ENCODE measurements around the gene E2F8. TPM values are rescaled to one million over a fixed set of nuclear protein-coding genes. Genes with fewer than 3 reads are reported as not detected.

The E2F8 gene
- polyA plus RNA-seq, 1 donor from 2014 or later, result 0.07 TPM

DNA sequence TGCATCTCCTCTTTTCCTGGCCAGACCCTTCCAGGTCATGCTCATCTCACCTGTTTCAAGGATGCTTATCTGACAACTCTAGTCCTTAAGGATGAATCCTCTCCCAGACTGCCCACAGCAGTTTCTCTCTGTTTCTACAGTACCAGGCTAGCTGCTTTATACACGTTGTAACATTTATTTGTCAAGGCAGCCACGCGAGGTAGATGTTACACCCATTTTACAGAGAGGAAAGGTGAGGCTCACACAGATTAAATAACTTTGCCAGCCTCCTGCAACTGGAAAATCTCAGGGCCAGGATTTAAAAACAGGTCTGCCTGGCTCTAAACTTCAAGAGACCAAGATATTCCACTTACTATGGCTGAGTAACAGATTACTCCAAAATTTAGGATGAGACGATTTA, 45.7 kb upstream of the E2F8 start:
- Histone ChIP-seq H3K27me3 (ENCODE audit: insufficient read depth, low read depth, low read length) (no peaks in the 10 kb centered on the region), H3K36me3 (ENCODE audit: insufficient read depth, low read length) (no peaks in the 10 kb centered on the region), H3F3A (ENCODE audit: insufficient read depth, low read length, poor library complexity, severe bottlenecking) (no peaks in the 10 kb centered on the region), H3K9ac (ENCODE audit: low read length) (no peak overlapping the region), H3K4me2 (ENCODE audit: low read length) (no peak overlapping the region), H3K27ac (ENCODE audit: low read length) (no peak overlapping the region), H4K20me1 (ENCODE audit: insufficient read depth) (no peaks in the 10 kb centered on the region), H3K9me2 (ENCODE audit: insufficient read depth, low read length) (no peaks in the 10 kb centered on the region), H3K4me3 (ENCODE audit: low read length) (no peak overlapping the region), H3K79me2 (replicated peaks; ENCODE audit: insufficient read depth, low read length) (no peaks in the 10 kb centered on the region), H2AFZ (ENCODE audit: low read depth, low read length) (no peak overlapping the region), H3K9me3 (ENCODE audit: low read length) (no peaks in the 10 kb centered on the region)
- TF ChIP-seq TAF1 (IDR thresholded peaks at IDR 0.05; ENCODE audit: low read depth) (no peak), EP300 (conservative IDR thresholded peaks at IDR 0.05; ENCODE audit: poor library complexity, severe bottlenecking) (no peak), EZH2 (IDR thresholded peaks at IDR 0.05; ENCODE audit: borderline replicate concordance, insufficient read depth, low read length, poor library complexity, severe bottlenecking) (no peak), POLR2AphosphoS5 (IDR thresholded peaks at IDR 0.05) (no peak)

DNA sequence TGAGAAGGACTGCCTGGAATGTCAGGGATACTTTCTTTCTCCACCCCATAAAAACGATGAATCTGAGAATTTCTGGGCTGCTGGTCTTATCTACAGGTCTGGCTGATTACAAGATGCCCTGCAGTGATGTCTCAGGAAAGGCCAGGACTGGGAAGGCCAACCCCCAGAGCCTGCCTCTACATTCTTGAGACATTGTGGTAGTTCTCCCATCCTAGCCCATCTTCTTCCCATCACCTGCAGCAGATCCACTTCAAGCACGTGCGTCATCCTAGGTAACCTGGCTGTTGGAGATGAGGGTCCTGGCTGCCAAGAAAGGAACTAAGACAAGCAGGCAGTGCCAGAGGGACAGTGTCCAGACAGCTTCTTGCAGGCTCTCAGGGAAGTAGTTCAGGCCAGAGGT, 44.1 kb upstream of the E2F8 start:
- no peaks in the 10 kb centered on the region for H3K27me3 ChIP-seq (ENCODE audit: insufficient read depth, low read depth, low read length)
- H3K27ac ChIP-seq (ENCODE audit: low read length), result no peak overlapping the region
- no peaks in the 10 kb centered on the region for H3K9me3 ChIP-seq (ENCODE audit: low read length)
- H3K4me3 ChIP-seq (ENCODE audit: low read length), result no peak overlapping the region
- no peak overlapping the region for H2AFZ ChIP-seq (ENCODE audit: low read depth, low read length)
- H3K79me2 ChIP-seq (replicated peaks; ENCODE audit: insufficient read depth, low read length), result no peaks in the 10 kb centered on the region
- TF ChIP-seq SMC3 (conservative IDR thresholded peaks at IDR 0.05; ENCODE audit: poor library complexity), result no peak
- no peak for TF ChIP-seq RAD21 (conservative IDR thresholded peaks at IDR 0.05)
- no peak for TF ChIP-seq TAF1 (IDR thresholded peaks at IDR 0.05; ENCODE audit: low read depth)
- TF ChIP-seq EP300 (conservative IDR thresholded peaks at IDR 0.05; ENCODE audit: poor library complexity, severe bottlenecking), result no peak
- TF ChIP-seq, protein P1, sequence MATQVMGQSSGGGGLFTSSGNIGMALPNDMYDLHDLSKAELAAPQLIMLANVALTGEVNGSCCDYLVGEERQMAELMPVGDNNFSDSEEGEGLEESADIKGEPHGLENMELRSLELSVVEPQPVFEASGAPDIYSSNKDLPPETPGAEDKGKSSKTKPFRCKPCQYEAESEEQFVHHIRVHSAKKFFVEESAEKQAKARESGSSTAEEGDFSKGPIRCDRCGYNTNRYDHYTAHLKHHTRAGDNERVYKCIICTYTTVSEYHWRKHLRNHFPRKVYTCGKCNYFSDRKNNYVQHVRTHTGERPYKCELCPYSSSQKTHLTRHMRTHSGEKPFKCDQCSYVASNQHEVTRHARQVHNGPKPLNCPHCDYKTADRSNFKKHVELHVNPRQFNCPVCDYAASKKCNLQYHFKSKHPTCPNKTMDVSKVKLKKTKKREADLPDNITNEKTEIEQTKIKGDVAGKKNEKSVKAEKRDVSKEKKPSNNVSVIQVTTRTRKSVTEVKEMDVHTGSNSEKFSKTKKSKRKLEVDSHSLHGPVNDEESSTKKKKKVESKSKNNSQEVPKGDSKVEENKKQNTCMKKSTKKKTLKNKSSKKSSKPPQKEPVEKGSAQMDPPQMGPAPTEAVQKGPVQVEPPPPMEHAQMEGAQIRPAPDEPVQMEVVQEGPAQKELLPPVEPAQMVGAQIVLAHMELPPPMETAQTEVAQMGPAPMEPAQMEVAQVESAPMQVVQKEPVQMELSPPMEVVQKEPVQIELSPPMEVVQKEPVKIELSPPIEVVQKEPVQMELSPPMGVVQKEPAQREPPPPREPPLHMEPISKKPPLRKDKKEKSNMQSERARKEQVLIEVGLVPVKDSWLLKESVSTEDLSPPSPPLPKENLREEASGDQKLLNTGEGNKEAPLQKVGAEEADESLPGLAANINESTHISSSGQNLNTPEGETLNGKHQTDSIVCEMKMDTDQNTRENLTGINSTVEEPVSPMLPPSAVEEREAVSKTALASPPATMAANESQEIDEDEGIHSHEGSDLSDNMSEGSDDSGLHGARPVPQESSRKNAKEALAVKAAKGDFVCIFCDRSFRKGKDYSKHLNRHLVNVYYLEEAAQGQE (IDR thresholded peaks at IDR 0.05; ENCODE audit: borderline replicate concordance), result no peak
- TF ChIP-seq MXI1 (conservative IDR thresholded peaks at IDR 0.05; ENCODE audit: poor library complexity, severe bottlenecking), result no peak
- TF ChIP-seq, protein P2, sequence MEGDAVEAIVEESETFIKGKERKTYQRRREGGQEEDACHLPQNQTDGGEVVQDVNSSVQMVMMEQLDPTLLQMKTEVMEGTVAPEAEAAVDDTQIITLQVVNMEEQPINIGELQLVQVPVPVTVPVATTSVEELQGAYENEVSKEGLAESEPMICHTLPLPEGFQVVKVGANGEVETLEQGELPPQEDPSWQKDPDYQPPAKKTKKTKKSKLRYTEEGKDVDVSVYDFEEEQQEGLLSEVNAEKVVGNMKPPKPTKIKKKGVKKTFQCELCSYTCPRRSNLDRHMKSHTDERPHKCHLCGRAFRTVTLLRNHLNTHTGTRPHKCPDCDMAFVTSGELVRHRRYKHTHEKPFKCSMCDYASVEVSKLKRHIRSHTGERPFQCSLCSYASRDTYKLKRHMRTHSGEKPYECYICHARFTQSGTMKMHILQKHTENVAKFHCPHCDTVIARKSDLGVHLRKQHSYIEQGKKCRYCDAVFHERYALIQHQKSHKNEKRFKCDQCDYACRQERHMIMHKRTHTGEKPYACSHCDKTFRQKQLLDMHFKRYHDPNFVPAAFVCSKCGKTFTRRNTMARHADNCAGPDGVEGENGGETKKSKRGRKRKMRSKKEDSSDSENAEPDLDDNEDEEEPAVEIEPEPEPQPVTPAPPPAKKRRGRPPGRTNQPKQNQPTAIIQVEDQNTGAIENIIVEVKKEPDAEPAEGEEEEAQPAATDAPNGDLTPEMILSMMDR (IDR thresholded peaks at IDR 0.05; ENCODE audit: poor library complexity, severe bottlenecking), result no peak
- no peak for TF ChIP-seq EZH2 (IDR thresholded peaks at IDR 0.05; ENCODE audit: borderline replicate concordance, insufficient read depth, low read length, poor library complexity, severe bottlenecking)
- no peak for TF ChIP-seq POLR2AphosphoS5 (IDR thresholded peaks at IDR 0.05)
- no peaks in the 10 kb centered on the region for H4K20me1 ChIP-seq (ENCODE audit: insufficient read depth)
- H3K9me2 ChIP-seq (ENCODE audit: insufficient read depth, low read length), result no peaks in the 10 kb centered on the region
- H3K4me2 ChIP-seq (ENCODE audit: low read length), result no peak overlapping the region
- no peak overlapping the region for H3K9ac ChIP-seq (ENCODE audit: low read length)
- H3F3A ChIP-seq (ENCODE audit: insufficient read depth, low read length, poor library complexity, severe bottlenecking), result no peaks in the 10 kb centered on the region
- no peaks in the 10 kb centered on the region for H3K36me3 ChIP-seq (ENCODE audit: insufficient read depth, low read length)

All from neural cell (in vitro differentiated cells).